Measurements from ENCODE around the gene ROBO1. TPM values are rescaled to one million over a fixed set of nuclear protein-coding genes. Genes with fewer than 3 reads are reported as not detected.

The ROBO1 gene
- total and polyA plus RNA-seq, 3 experiments from 2014 or later = 0.54 to 0.59 (median 0.55) TPM

DNA sequence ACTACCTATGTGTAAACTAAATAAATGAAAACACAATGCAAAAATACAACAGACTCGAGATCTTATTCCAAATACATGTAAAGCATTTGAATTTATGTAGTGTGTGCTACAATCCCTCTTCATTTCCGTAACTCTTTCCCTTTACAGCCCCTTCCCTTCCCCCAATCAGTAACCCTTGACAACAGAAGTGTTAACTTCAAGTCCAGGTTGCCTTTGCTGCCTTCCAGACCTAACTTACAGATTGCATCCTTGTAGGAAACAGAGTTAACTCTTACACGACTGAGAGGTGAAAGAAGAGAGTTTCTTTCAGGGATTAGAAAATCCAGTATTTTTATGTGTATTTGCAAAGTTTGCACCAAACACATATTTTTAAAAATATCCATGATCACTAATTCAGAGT is 1.4 kb upstream of the ROBO1 start:
- Histone ChIP-seq H3K36me3 (ENCODE audit: insufficient read depth, low read length) (no peaks in the 10 kb centered on the region), H3K27me3 (ENCODE audit: insufficient read depth, low read length, poor library complexity, severe bottlenecking) (no peaks in the 10 kb centered on the region), H3K4me3 (ENCODE audit: low read length) (no peak overlapping the region), H3K27ac (ENCODE audit: low read depth, low read length) (no peak overlapping the region), H3K9me3 (ENCODE audit: low read length) (no peaks in the 10 kb centered on the region), H3K4me1 (ENCODE audit: insufficient read depth, low read length) (no peaks in the 10 kb centered on the region)
- Mint-ChIP-seq H3K36me3 (no peaks in the 10 kb centered on the region), H3K27me3 (peaks cover 0 to 8% of the 10 kb centered on the region in 2 donors), H3K27ac (no peak overlapping the region), H3K4me3 (no peak overlapping the region), H3K4me1 (no peaks in the 10 kb centered on the region), H3K9me3 (peaks cover 0 to 23% (median 17%) of the 10 kb centered on the region in 5 donors)
- no peak for DNase-seq
- CTCF ChIA-PET = no interaction called here
- POLR2A ChIA-PET = no interaction called here

DNA sequence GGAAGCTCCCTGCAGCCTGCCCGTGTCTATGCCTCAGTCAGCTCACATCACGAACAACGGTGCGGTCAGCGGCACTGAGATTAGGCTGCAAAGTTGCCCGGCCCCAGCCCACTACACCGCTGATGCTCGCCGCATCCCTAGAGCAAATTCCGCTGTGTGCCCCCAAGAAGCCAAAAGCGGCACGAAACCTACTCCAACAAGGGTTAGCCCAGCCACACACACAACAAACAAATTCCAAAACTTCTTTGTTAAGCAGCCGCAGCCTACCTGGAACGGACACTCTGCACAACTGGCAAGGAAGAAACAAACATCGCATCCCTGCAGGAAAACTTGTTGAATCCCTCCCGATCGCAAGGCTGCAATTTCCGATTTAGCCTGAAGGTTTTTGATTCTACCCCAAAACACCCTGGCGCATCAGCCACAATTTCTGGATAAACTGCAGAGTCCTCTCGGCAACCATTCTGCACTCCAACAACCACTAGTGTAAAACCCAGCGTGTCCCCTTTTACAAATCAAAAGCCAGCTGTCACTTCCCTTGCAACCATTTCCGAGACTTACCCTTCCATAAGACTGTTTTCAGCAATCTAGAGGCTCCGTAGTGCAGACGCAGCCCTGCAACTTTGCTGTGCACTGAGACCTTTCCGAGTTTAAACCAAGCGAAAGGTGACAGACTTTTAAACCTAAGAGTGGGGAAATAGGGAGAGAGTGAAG is 449 bp downstream of the ROBO1 start:
- Mint-ChIP-seq H3K27ac (no peak overlapping the region), H3K4me3 (no peak overlapping the region), H3K36me3 (no peaks in the 10 kb centered on the region), H3K27me3 (peaks cover 0 to 8% of the 10 kb centered on the region in 2 donors), H3K4me1 (no peaks in the 10 kb centered on the region), H3K9me3 (peaks cover 0 to 33% (median 19%) of the 10 kb centered on the region in 5 donors)
- Histone ChIP-seq H3K27me3 (ENCODE audit: insufficient read depth, low read length, poor library complexity, severe bottlenecking) (no peaks in the 10 kb centered on the region), H3K9me3 (ENCODE audit: low read length) (no peaks in the 10 kb centered on the region), H3K27ac (ENCODE audit: low read depth, low read length) (no peak overlapping the region), H3K4me1 (ENCODE audit: insufficient read depth, low read length) (no peaks in the 10 kb centered on the region), H3K4me3 (ENCODE audit: low read length) (no peak overlapping the region), H3K36me3 (ENCODE audit: insufficient read depth, low read length) (no peaks in the 10 kb centered on the region)
- CTCF ChIA-PET = no interaction called here
- no peak for DNase-seq
- POLR2A ChIA-PET = no interaction called here

DNA sequence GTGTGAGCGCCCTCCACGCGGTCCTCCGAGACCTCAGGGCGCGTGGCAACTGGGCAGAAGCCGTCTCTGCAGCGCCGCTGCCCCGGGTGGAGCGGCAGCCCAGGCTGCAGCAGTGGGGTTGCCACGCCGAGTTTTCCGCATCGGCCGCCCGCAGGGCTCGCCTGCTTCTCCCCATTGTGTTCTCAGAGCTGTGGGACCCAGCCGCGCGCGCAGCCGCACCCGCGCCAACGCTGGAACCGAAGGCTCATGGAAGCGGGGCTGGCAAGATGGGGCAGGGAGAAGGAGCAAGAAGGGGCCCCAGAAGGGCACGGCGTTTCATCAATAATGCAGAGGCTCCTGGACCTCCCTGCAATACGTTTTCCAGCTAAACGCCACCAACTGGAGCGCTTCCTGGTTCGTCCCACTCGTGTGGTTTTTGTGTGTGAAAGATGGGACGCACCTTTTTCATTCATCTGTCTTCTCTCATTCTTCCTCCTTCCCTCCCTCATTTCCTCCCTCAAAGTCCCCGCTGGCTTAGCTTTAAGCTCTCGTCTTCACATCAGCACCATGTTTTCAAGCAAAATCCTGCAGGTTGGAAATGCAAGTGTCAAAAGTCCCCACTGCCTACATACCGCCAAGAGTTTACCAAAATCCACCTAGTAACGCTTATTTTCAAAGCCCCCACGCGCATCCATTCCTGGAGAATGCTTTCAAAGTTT is 1.2 kb downstream of the ROBO1 start:
- Histone ChIP-seq H3K36me3 (ENCODE audit: insufficient read depth, low read length) (no peaks in the 10 kb centered on the region), H3K9me3 (ENCODE audit: low read length) (no peaks in the 10 kb centered on the region), H3K4me1 (ENCODE audit: insufficient read depth, low read length) (no peaks in the 10 kb centered on the region), H3K4me3 (ENCODE audit: low read length) (no peak overlapping the region), H3K27me3 (ENCODE audit: insufficient read depth, low read length, poor library complexity, severe bottlenecking) (no peaks in the 10 kb centered on the region), H3K27ac (ENCODE audit: low read depth, low read length) (no peak overlapping the region)
- no peaks in the 10 kb centered on the region for H3K4me1 Mint-ChIP-seq
- no peak overlapping the region for H3K4me3 Mint-ChIP-seq
- no peaks in the 10 kb centered on the region for H3K36me3 Mint-ChIP-seq
- peaks cover 0 to 32% (median 19%) of the 10 kb centered on the region in 5 donors for H3K9me3 Mint-ChIP-seq
- H3K27me3 Mint-ChIP-seq = peaks cover 0 to 8% of the 10 kb centered on the region in 2 donors
- H3K27ac Mint-ChIP-seq = no peak overlapping the region
- ChIA-PET CTCF (no interaction called here), POLR2A (no interaction called here)
- no peak for DNase-seq

DNA sequence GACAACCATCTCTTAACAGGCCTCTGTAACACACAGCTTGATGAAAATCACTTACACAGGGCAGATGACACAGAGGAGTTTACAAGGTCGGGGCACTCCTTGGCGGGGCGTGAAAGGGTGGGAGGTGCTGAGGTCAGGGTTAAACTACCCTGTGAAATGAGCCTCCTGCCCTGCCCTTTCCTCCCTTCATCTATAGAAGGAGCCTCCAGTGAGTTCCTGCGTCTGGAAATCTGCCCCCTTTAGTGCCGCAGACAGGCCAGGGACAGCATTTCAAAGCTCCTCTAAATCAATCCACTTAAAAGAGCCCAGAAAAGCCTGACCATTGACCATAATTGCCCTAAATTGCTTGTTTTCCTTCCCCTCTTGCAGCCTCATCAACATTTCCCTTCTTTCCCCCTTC is 1.9 kb downstream of the ROBO1 start:
- Histone ChIP-seq H3K4me3 (ENCODE audit: low read length) (no peak overlapping the region), H3K27me3 (ENCODE audit: insufficient read depth, low read length, poor library complexity, severe bottlenecking) (no peaks in the 10 kb centered on the region), H3K27ac (ENCODE audit: low read depth, low read length) (no peak overlapping the region), H3K36me3 (ENCODE audit: insufficient read depth, low read length) (no peaks in the 10 kb centered on the region), H3K9me3 (ENCODE audit: low read length) (no peaks in the 10 kb centered on the region), H3K4me1 (ENCODE audit: insufficient read depth, low read length) (no peaks in the 10 kb centered on the region)
- no peak overlapping the region for H3K27ac Mint-ChIP-seq
- no peaks in the 10 kb centered on the region for H3K36me3 Mint-ChIP-seq
- no peaks in the 10 kb centered on the region for H3K4me1 Mint-ChIP-seq
- no peak overlapping the region for H3K4me3 Mint-ChIP-seq
- DNase-seq = no peak
- peaks cover 0 to 8% of the 10 kb centered on the region in 2 donors for H3K27me3 Mint-ChIP-seq
- peaks cover 0 to 36% (median 19%) of the 10 kb centered on the region in 5 donors for H3K9me3 Mint-ChIP-seq
- ChIA-PET CTCF (no interaction called here), POLR2A (no interaction called here)

DNA sequence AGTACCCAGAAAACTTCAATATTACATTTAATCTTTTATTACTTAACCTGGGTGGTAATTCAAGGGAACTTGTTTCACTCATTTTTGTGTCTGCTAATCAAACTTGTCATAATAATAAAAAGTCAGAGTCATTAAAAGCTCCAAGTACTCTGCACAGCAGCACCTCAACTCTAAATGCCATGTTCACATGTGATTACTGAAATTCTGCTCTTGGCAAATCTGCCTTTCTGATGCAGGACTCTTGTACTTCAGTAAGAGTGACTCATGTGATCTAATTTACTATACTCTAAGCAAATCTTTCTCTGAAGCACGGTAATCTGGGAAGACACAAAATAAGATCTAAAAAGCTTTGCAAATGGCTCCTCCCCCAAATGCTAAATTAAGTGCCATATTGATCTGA is 6.4 kb downstream of the ROBO1 start:
- no peaks in the 10 kb centered on the region for H3K36me3 Mint-ChIP-seq
- Histone ChIP-seq H3K4me1 (ENCODE audit: insufficient read depth, low read length) (no peaks in the 10 kb centered on the region), H3K4me3 (ENCODE audit: low read length) (no peak overlapping the region), H3K27ac (ENCODE audit: low read depth, low read length) (no peak overlapping the region), H3K27me3 (ENCODE audit: insufficient read depth, low read length, poor library complexity, severe bottlenecking) (no peaks in the 10 kb centered on the region), H3K36me3 (ENCODE audit: insufficient read depth, low read length) (no peaks in the 10 kb centered on the region), H3K9me3 (ENCODE audit: low read length) (no peaks in the 10 kb centered on the region)
- POLR2A ChIA-PET = no interaction called here
- no peak overlapping the region for H3K4me3 Mint-ChIP-seq
- CTCF ChIA-PET = no interaction called here
- H3K27ac Mint-ChIP-seq = no peak overlapping the region
- no peaks in the 10 kb centered on the region for H3K4me1 Mint-ChIP-seq
- peaks cover 0 to 8% of the 10 kb centered on the region in 2 donors for H3K27me3 Mint-ChIP-seq
- peaks cover 4 to 40% (median 18%) of the 10 kb centered on the region in 5 donors for H3K9me3 Mint-ChIP-seq
- DNase-seq = no peak

DNA sequence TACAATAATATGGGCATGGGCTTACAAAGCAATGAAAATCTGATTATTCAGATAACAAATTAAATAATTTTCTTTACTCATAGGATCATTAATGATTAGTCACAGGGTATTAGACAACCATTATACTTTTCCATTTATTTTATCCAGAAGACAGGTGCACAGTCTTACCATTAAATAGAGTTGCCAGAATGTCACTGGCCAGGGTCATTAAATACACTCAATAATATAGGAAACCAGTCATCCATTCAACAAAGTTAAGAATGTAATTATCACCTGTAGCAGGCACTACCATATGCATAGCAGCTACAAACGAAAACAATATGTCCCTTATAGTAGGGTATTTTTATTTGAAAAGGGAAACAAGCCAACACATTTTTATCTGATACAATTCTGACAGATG is 16.1 kb downstream of the ROBO1 start:
- H3K36me3 ChIP-seq (ENCODE audit: insufficient read depth, low read length) = no peaks in the 10 kb centered on the region
- H3K9me3 Mint-ChIP-seq = peaks cover 2 to 31% (median 6%) of the 10 kb centered on the region in 5 donors

DNA sequence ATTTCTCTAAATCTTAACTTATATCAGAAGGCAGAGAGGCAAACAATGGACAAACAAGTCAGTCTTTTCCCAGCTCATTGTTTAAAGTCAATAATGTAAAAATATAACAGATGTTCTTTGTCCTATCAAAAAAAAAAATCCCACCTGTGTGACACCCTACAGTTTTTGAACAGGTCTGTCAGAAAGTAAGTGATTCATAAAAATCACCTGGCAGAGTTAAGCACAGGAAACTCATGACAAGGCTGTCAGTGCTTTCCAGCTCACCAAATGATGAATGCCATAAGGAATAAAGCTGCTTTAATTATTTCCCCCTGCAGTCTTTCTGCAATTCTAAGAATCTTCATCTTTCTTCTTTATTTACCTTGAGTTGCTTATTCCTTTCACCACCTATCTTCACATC is 30.3 kb downstream of the ROBO1 start:
- Histone ChIP-seq H3K27ac (ENCODE audit: low read depth, low read length) (no peak overlapping the region), H3K4me1 (ENCODE audit: insufficient read depth, low read length) (no peaks in the 10 kb centered on the region), H3K9me3 (ENCODE audit: low read length) (no peaks in the 10 kb centered on the region), H3K4me3 (ENCODE audit: low read length) (no peak overlapping the region), H3K27me3 (ENCODE audit: insufficient read depth, low read length, poor library complexity, severe bottlenecking) (no peaks in the 10 kb centered on the region), H3K36me3 (ENCODE audit: insufficient read depth, low read length) (no peaks in the 10 kb centered on the region)
- Mint-ChIP-seq H3K4me3 (no peak overlapping the region), H3K27ac (no peak overlapping the region), H3K9me3 (peaks cover 8 to 45% (median 16%) of the 10 kb centered on the region in 5 donors), H3K4me1 (no peaks in the 10 kb centered on the region), H3K27me3 (no peaks in the 10 kb centered on the region), H3K36me3 (no peaks in the 10 kb centered on the region)
- CTCF ChIA-PET = no interaction called here
- no peak for DNase-seq
- POLR2A ChIA-PET = no interaction called here

More for the DNA sequence above, 16.1 kb downstream of the ROBO1 start:
- Histone ChIP-seq H3K4me1 (ENCODE audit: insufficient read depth, low read length) (no peaks in the 10 kb centered on the region), H3K4me3 (ENCODE audit: low read length) (no peak overlapping the region), H3K9me3 (ENCODE audit: low read length) (no peaks in the 10 kb centered on the region), H3K27ac (ENCODE audit: low read depth, low read length) (no peak overlapping the region), H3K27me3 (ENCODE audit: insufficient read depth, low read length, poor library complexity, severe bottlenecking) (no peaks in the 10 kb centered on the region)
- ChIA-PET CTCF (no interaction called here), POLR2A (no interaction called here)
- no peak for DNase-seq
- H3K4me3 Mint-ChIP-seq = no peak overlapping the region
- H3K27me3 Mint-ChIP-seq = no peaks in the 10 kb centered on the region
- no peaks in the 10 kb centered on the region for H3K36me3 Mint-ChIP-seq
- no peaks in the 10 kb centered on the region for H3K4me1 Mint-ChIP-seq
- no peak overlapping the region for H3K27ac Mint-ChIP-seq

GRCh38 chr3:79729096-79729495 is 38.7 kb downstream of the ROBO1 start:
- Mint-ChIP-seq H3K27me3 (no peaks in the 10 kb centered on the region), H3K4me3 (no peak overlapping the region), H3K9me3 (peaks cover 5 to 43% (median 14%) of the 10 kb centered on the region in 5 donors), H3K27ac (no peak overlapping the region), H3K36me3 (no peaks in the 10 kb centered on the region), H3K4me1 (no peaks in the 10 kb centered on the region)
- H3K4me3 ChIP-seq (ENCODE audit: low read length) = no peak overlapping the region
- H3K4me1 ChIP-seq (ENCODE audit: insufficient read depth, low read length) = no peaks in the 10 kb centered on the region
- ChIA-PET CTCF (no interaction called here), POLR2A (no interaction called here)
- no peak overlapping the region for H3K27ac ChIP-seq (ENCODE audit: low read depth, low read length)
- H3K9me3 ChIP-seq (ENCODE audit: low read length) = no peaks in the 10 kb centered on the region
- H3K27me3 ChIP-seq (ENCODE audit: insufficient read depth, low read length, poor library complexity, severe bottlenecking) = no peaks in the 10 kb centered on the region
- no peaks in the 10 kb centered on the region for H3K36me3 ChIP-seq (ENCODE audit: insufficient read depth, low read length)
- no peak for DNase-seq
